Measurements from ENCODE around the gene TCL1B.

- TF ChIP-seq HNF4A (conservative IDR thresholded peaks at IDR 0.05) = no peak
- TF ChIP-seq ZBTB33 (IDR thresholded peaks at IDR 0.05) = no peak
Observed at GRCh38 chr14:95691591-95691990, 5.4 kb downstream of the TCL1B start.

Data from liver (tissue), 2 donors.